Lung (tissue), 12 donors: ENCODE data around the gene KLK3. TPM values are rescaled to one million over a fixed set of nuclear protein-coding genes. Genes with fewer than 3 reads are reported as not detected.

Experiments used
- ATAC-seq: fragments of 200-7000 bp; cut with Tn5 transposase; one replicate; pipeline ENCODE4 v1.9.1; 2020; ENCODE audit warnings: moderate number of reproducible peaks; ENCODE audit not compliant: insufficient read depth, low FRiP score
- DNase-seq, 3 donors: peaks; one replicate each; pipeline ENCODE4 v3.0.0-alpha.2; 2013 to 2017
- H3K27ac ChIP-seq, 2 donors: one replicate each; pipeline ENCODE4 v1.5.1; 2013; ENCODE audit warnings: mild to moderate bottlenecking in 2 of 2, moderate library complexity in 2 of 2, control low read depth in 1 of 2, inconsistent platforms in 1 of 2, low read depth in 1 of 2, low read length in 1 of 2
- H3K27me3 ChIP-seq, 3 donors: one replicate each; pipeline ENCODE4 v1.5.1; 2013; ENCODE audit warnings: low read length in 2 of 3; ENCODE audit not compliant: control insufficient read depth in 3 of 3, insufficient read depth in 3 of 3
- H3K36me3 ChIP-seq, 4 donors: one replicate each; pipeline ENCODE4 v1.5.1; 2013; ENCODE audit warnings: low read length in 4 of 4, mild to moderate bottlenecking in 1 of 4, moderate library complexity in 1 of 4; ENCODE audit not compliant: control insufficient read depth in 4 of 4, insufficient read depth in 4 of 4
- H3K4me1 ChIP-seq, 5 donors: one replicate each; pipeline ENCODE4 v1.5.1; 2013; ENCODE audit warnings: low read length in 5 of 5, mild to moderate bottlenecking in 2 of 5, moderate library complexity in 1 of 5; ENCODE audit not compliant: control insufficient read depth in 5 of 5, insufficient read depth in 5 of 5
- H3K4me3 ChIP-seq: one replicate; pipeline ENCODE4 v1.5.1; 2013; ENCODE audit warnings: mild to moderate bottlenecking, control low read depth, moderate library complexity
- H3K9ac ChIP-seq, 2 donors: one replicate each; pipeline ENCODE4 v1.5.1; 2013; ENCODE audit warnings: low read length in 2 of 2, control low read depth in 1 of 2; ENCODE audit not compliant: insufficient read depth in 1 of 2
- H3K9me3 ChIP-seq, 4 donors: one replicate each; pipeline ENCODE4 v1.5.1; 2013; ENCODE audit warnings: low read length in 3 of 4, mild to moderate bottlenecking in 1 of 4, moderate library complexity in 1 of 4; ENCODE audit not compliant: control insufficient read depth in 4 of 4, insufficient read depth in 3 of 4
- WGBS, 2 donors: extraction: QIAGEN DNeasy Blood & Tissue Kit; methylation state at CpG; one replicate each; pipeline ENCODE4 v1.1.7; 2013; 5-methylcytosine and 5-hydroxymethylcytosine counted together
- polyA plus RNA-seq, 2 donors: library from polyadenylated mRNA; stranded (reverse); fragments of 200-250 nt; gene quantifications; one replicate each; pipeline ENCODE4 v1.2.1, GENCODE V29; 2013
- total RNA-seq, 2 donors: library from RNA; depleted of rRNA in 1 of 2; stranded (reverse); fragments of >200 nt in 1 of 2; gene quantifications; one replicate each; pipeline ENCODE4 v1.2.1, GENCODE V29; 2014 to 2021
- TF ChIP-seq, protein P1 (sequence below): IDR thresholded peaks from 2 replicates; pipeline ENCODE4 v1.5.1; 2012; ENCODE audit warnings: mild to moderate bottlenecking; ENCODE audit errors: control extremely low read depth, extremely low read depth
- donor health status: control.
- donor health status: control.
- donor health status: Bipolar disorder and iron deficiency.
- donor health status: healthy.
- donor health status: DM: yes; HTN: yes; CAD: no.

The KLK3 gene
- total and polyA plus RNA-seq, 4 donors, result not detected

DNA sequence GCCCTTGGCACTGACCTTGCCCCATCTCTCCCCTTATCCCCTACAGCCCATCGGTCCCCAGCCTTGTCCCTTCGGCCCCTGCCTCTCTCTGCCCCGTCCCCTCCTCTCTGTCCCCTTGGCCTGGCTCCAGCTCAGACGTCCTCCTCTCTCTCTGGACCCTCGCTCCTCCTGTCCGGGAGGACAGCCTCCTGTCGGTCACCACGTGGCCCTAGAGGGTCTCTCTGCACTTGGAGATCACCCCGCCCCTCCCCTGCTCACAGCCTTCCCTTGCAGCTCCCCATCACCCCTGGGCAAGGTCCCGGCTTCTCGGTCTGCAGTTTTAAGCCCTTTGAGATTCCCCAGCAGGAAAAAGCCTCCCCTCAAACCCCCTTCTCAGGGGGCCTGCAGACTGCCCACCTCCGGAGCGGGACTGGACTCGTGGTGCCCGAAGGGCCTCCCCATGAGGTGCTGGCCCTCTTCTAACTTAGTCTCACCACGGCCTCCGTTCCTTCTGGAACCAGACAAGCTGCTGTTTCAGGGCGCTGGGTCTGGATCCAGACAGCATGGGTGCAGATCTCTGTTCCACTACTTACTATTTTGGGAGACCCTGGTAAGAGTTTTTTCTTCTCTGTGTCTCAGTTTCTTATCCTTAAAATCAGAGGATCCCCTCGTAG, 18.0 kb upstream of the KLK3 start:
- 44 to 50% methylated on average over 18 to 19 of the region's 19 CpGs for WGBS, 2 donors
- Histone ChIP-seq H3K9ac (no peak overlapping the region), H3K4me3 (no peak overlapping the region), H3K9me3 (peaks cover 0 to 5% (median 0%) of the 10 kb centered on the region in 4 donors), H3K27ac (no peak overlapping the region), H3K4me1 (peaks cover 0 to 7% (median 3%) of the 10 kb centered on the region in 5 donors), H3K27me3 (peaks cover 0 to 8% (median 5%) of the 10 kb centered on the region in 3 donors), H3K36me3 (no peaks in the 10 kb centered on the region)
- ATAC-seq (no peak), DNase-seq (no peak)
- TF ChIP-seq, protein P1, sequence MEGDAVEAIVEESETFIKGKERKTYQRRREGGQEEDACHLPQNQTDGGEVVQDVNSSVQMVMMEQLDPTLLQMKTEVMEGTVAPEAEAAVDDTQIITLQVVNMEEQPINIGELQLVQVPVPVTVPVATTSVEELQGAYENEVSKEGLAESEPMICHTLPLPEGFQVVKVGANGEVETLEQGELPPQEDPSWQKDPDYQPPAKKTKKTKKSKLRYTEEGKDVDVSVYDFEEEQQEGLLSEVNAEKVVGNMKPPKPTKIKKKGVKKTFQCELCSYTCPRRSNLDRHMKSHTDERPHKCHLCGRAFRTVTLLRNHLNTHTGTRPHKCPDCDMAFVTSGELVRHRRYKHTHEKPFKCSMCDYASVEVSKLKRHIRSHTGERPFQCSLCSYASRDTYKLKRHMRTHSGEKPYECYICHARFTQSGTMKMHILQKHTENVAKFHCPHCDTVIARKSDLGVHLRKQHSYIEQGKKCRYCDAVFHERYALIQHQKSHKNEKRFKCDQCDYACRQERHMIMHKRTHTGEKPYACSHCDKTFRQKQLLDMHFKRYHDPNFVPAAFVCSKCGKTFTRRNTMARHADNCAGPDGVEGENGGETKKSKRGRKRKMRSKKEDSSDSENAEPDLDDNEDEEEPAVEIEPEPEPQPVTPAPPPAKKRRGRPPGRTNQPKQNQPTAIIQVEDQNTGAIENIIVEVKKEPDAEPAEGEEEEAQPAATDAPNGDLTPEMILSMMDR, result no peak

GRCh38 chr19:50837300-50837699, 17.4 kb upstream of the KLK3 start:
- DNase-seq, result no peak
- TF ChIP-seq, protein P1, result no peak
- Histone ChIP-seq H3K4me1 (peaks cover 0 to 7% (median 3%) of the 10 kb centered on the region in 5 donors), H3K27ac (no peak overlapping the region), H3K9ac (no peak overlapping the region), H3K27me3 (peaks cover 0 to 8% (median 5%) of the 10 kb centered on the region in 3 donors), H3K9me3 (peaks cover 0 to 5% (median 3%) of the 10 kb centered on the region in 4 donors), H3K4me3 (no peak overlapping the region), H3K36me3 (no peaks in the 10 kb centered on the region)
- no peak for ATAC-seq
- 78% methylated on average over 10 of the region's 10 CpGs for WGBS, 2 donors

- H3K4me1 ChIP-seq, result peaks cover 0 to 7% (median 3%) of the 10 kb centered on the region in 5 donors
- no peaks in the 10 kb centered on the region for H3K36me3 ChIP-seq
- TF ChIP-seq, protein P1, result no peak
- ATAC-seq (no peak), DNase-seq (no peak)
- 16 to 18% methylated on average over 6 of the region's 6 CpGs for whole genome bisulfite sequencing, 2 donors
- no peak overlapping the region for H3K4me3 ChIP-seq
- no peak overlapping the region for H3K9ac ChIP-seq
- no peak overlapping the region for H3K27ac ChIP-seq
- H3K27me3 ChIP-seq, result peaks cover 0 to 8% (median 5%) of the 10 kb centered on the region in 3 donors
- H3K9me3 ChIP-seq, result peaks cover 0 to 4% (median 3%) of the 10 kb centered on the region in 4 donors
These were observed 16.5 kb upstream of the KLK3 start for GRCh38 chr19:50838239-50838638.
